WERI-Rb-1 (cell line): ENCODE results near the gene MRPS27.

Experiments
- DNase-seq: peaks from one replicate; pipeline ENCODE4 v3.0.0-alpha.2; 2020
- H3K27ac ChIP-seq: fragments of 250-450 bp; sonication (Bioruptor Pico); 2 replicates; pipeline ENCODE4 v1.5.1; 2020; ENCODE audit warnings: mild to moderate bottlenecking, moderate library complexity
- H3K27me3 ChIP-seq: fragments of 250-450 bp; sonication (Bioruptor Pico); 2 replicates; pipeline ENCODE4 v1.5.1; 2021; ENCODE audit warnings: mild to moderate bottlenecking, low read depth, moderate library complexity; ENCODE audit not compliant: insufficient read depth, severe bottlenecking
- H3K36me3 ChIP-seq: fragments of 250-450 bp; sonication (Bioruptor Pico); 2 replicates; pipeline ENCODE4 v1.5.1; 2020; ENCODE audit warnings: mild to moderate bottlenecking, moderate library complexity
- H3K4me3 ChIP-seq: 2 replicates; pipeline ENCODE4 v1.5.1; 2011; ENCODE audit warnings: low read depth, mild to moderate bottlenecking, control low read depth, low read length
- H3K9me3 ChIP-seq: fragments of 250-450 bp; sonication (Bioruptor Pico); 2 replicates; pipeline ENCODE4 v1.5.1; 2021; ENCODE audit warnings: mild to moderate bottlenecking, moderate library complexity; ENCODE audit not compliant: severe bottlenecking
- TF ChIP-seq, protein P1 (sequence below): IDR thresholded peaks from 2 replicates; pipeline ENCODE4 v1.5.1; 2011; ENCODE audit warnings: low read depth, mild to moderate bottlenecking, control low read depth, inconsistent platforms, low read length

MRPS27 gene

DNA sequence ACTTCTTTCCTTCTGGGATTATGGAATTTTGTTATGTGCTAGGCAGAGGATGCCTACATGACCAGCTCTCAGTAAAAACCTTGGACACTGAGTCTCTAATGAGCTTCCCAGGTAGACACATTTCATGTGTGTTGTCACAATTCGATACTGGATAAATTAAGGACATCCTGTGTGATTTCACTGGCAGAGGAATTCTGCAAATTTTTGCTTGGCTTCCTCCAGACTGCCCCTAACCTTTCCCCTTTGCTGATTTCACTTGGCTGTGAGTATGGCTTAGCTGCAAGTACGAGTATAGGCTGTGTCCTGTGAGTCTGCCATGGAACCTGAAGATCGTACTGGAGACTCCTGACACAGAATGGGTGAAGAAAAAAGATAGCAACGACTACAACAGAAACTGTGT lies 47.6 kb downstream of the MRPS27 start:
- Histone ChIP-seq H3K27ac (no peak overlapping the region), H3K9me3 (no peaks in the 10 kb centered on the region), H3K36me3 (peaks cover 4% of the 10 kb centered on the region), H3K27me3 (no peaks in the 10 kb centered on the region), H3K4me3 (no peak overlapping the region)
- TF ChIP-seq, protein P1, sequence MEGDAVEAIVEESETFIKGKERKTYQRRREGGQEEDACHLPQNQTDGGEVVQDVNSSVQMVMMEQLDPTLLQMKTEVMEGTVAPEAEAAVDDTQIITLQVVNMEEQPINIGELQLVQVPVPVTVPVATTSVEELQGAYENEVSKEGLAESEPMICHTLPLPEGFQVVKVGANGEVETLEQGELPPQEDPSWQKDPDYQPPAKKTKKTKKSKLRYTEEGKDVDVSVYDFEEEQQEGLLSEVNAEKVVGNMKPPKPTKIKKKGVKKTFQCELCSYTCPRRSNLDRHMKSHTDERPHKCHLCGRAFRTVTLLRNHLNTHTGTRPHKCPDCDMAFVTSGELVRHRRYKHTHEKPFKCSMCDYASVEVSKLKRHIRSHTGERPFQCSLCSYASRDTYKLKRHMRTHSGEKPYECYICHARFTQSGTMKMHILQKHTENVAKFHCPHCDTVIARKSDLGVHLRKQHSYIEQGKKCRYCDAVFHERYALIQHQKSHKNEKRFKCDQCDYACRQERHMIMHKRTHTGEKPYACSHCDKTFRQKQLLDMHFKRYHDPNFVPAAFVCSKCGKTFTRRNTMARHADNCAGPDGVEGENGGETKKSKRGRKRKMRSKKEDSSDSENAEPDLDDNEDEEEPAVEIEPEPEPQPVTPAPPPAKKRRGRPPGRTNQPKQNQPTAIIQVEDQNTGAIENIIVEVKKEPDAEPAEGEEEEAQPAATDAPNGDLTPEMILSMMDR: no peak
- DNase-seq: no peak

GRCh38 chr5:72271702-72272101 lies 48.3 kb downstream of the MRPS27 start:
- Histone ChIP-seq H3K27ac (no peak overlapping the region), H3K9me3 (no peaks in the 10 kb centered on the region), H3K4me3 (no peak overlapping the region), H3K27me3 (no peaks in the 10 kb centered on the region), H3K36me3 (no peaks in the 10 kb centered on the region; the same call in none of the 2 replicates)
- TF ChIP-seq, protein P1: no peak
- no peak for DNase-seq

DNA sequence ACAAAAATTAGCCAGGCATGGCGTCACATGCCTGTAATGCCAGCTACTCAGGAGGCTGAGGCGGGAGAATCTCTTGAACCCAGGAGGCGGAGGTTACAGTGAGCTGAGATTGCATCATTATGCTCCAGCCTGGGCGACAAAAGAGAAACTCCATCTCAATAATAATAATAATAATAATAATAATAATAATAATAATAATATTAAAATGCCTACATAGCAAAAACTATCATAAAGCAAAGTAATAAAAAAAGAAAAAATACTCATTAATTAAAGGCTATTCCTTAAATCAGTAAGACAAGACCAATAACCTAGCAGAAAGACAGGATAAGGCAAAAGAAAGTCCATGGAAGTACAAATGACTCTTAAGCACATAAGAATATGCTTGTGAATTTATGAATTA lies 50.0 kb downstream of the MRPS27 start:
- no peaks in the 10 kb centered on the region; the same call in 1 of the 2 replicates for H3K36me3 ChIP-seq
- TF ChIP-seq, protein P1: no peak

GRCh38 chr5:72269411-72269780 lies 50.6 kb downstream of the MRPS27 start:
- no peak for DNase-seq
- Histone ChIP-seq H3K27me3 (no peaks in the 10 kb centered on the region), H3K4me3 (no peak overlapping the region), H3K36me3 (no peaks in the 10 kb centered on the region; the same call in 1 of the 2 replicates), H3K9me3 (no peaks in the 10 kb centered on the region), H3K27ac (no peak overlapping the region; the same call in 1 of the 2 replicates)
- TF ChIP-seq, protein P1: no peak

More for the DNA sequence above, 50.0 kb downstream of the MRPS27 start:
- no peak for DNase-seq
- no peak overlapping the region for H3K27ac ChIP-seq
- H3K4me3 ChIP-seq: no peak overlapping the region
- H3K9me3 ChIP-seq: no peaks in the 10 kb centered on the region
- no peaks in the 10 kb centered on the region for H3K27me3 ChIP-seq

DNA sequence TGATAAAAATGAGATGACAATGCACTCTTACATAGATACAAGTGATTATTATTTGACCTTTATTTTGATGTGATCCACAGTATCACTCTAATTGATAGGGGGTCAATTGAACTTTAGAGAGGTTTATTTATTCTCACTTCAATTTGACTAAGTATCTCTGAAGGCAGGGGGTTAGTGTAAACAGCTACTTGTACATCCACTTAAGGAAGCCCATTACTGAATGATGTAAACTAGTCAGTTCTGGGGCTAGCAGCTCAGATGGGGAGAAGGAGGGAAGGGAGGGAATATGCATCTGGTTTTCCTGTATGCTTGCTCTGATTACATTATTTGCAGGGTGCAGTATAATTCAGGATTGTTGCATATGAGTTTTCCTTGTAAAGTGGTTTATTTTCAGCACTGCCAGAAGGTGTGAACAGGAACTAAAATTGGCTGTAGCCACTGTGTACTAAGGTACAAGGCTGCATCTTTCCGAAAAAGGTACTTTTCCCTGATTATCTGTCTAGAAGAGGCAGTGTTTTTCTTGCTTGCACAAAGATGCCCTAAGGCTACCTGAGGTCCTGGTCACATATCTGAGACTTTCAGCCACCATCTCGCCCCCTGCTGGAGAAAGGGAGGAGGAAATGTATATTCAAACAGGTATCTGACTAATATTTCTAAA lies 51.2 kb downstream of the MRPS27 start:
- TF ChIP-seq, protein P1: peak; percentile 53
- DNase-seq: peak; percentile 63
- Histone ChIP-seq H3K36me3 (no peaks in the 10 kb centered on the region; the same call in 1 of the 2 replicates), H3K9me3 (no peaks in the 10 kb centered on the region), H3K27me3 (no peaks in the 10 kb centered on the region), H3K27ac (no peak overlapping the region; the same call in 1 of the 2 replicates), H3K4me3 (no peak overlapping the region)

- TF ChIP-seq, protein P1: no peak
- DNase-seq: no peak
- no peak overlapping the region for H3K27ac ChIP-seq
These were observed 51.8 kb downstream of the MRPS27 start for GRCh38 chr5:72268260-72268659.

More at GRCh38 chr5:72268260-72268659, 51.8 kb downstream of the MRPS27 start:
- Histone ChIP-seq H3K27me3 (no peaks in the 10 kb centered on the region), H3K4me3 (no peak overlapping the region), H3K36me3 (no peaks in the 10 kb centered on the region; the same call in 1 of the 2 replicates), H3K9me3 (no peaks in the 10 kb centered on the region)
